HepG2 (cell line): ENCODE data around the gene POC1B. TPM values are rescaled to one million over a fixed set of nuclear protein-coding genes. Genes with fewer than 3 reads are reported as not detected.

Source experiments
- ELK4 ChIP-seq: sonication (generic); formaldehyde crosslinking; IDR thresholded peaks from 2 replicates; pipeline ENCODE4 v1.9.0; 2021; ENCODE audit warnings: missing genetic modification reagents, borderline replicate concordance
- FOXC1 ChIP-seq: sonication (generic); formaldehyde crosslinking; IDR thresholded peaks from 2 replicates; pipeline ENCODE4 v1.8.0; 2022; ENCODE audit warnings: mild to moderate bottlenecking, missing genetic modification reagents, borderline replicate concordance
- FOXM1 ChIP-seq: sonication (generic); formaldehyde crosslinking; IDR thresholded peaks from 2 replicates; pipeline ENCODE4 v1.5.0; 2020; ENCODE audit warnings: missing genetic modification reagents
- HNF1A ChIP-seq, 2 experiments: sonication (generic) in 1 of 2; formaldehyde crosslinking in 1 of 2; IDR thresholded peaks; 2 replicates each; pipeline versions ENCODE4 v1.4.0 to v1.6.1; 2016 to 2020; ENCODE audit warnings: borderline replicate concordance in 1 of 2, low read depth in 1 of 2, mild to moderate bottlenecking in 1 of 2, missing genetic modification reagents in 1 of 2
- MED8 ChIP-seq: sonication (generic); formaldehyde crosslinking; IDR thresholded peaks from 2 replicates; pipeline ENCODE4 v1.8.1; 2023; ENCODE audit warnings: mild to moderate bottlenecking, missing genetic modification reagents; ENCODE audit not compliant: insufficient replicate concordance
- SRSF4 ChIP-seq: fragments of 200-400 bp; formaldehyde crosslinking; IDR thresholded peaks from one replicate; pipeline ENCODE4 v1.6.1; 2018; ENCODE audit warnings: mild to moderate bottlenecking, low read depth, low read length, moderate library complexity; ENCODE audit not compliant: poor library complexity, severe bottlenecking
- SRSF9 ChIP-seq: fragments of 200-400 bp; formaldehyde crosslinking; IDR thresholded peaks from 2 replicates; pipeline ENCODE4 v1.6.1; 2018; ENCODE audit warnings: borderline replicate concordance, mild to moderate bottlenecking, low read depth, low read length; ENCODE audit not compliant: insufficient read depth, poor library complexity, severe bottlenecking
- TRIM24 ChIP-seq: sonication (generic); formaldehyde crosslinking; IDR thresholded peaks from 2 replicates; pipeline ENCODE4 v1.8.0; 2022; ENCODE audit warnings: mild to moderate bottlenecking, missing genetic modification reagents
- ZBTB39 ChIP-seq: sonication (generic); formaldehyde crosslinking; IDR thresholded peaks from 2 replicates; pipeline ENCODE4 v1.5.0; 2020; ENCODE audit warnings: missing genetic modification reagents
- ZNF292 ChIP-seq: sonication (generic); formaldehyde crosslinking; IDR thresholded peaks from 2 replicates; pipeline ENCODE4 v1.8.1; 2022; ENCODE audit warnings: mild to moderate bottlenecking, low read depth, missing genetic modification reagents, borderline replicate concordance
- ZNF484 ChIP-seq: sonication (generic); formaldehyde crosslinking; IDR thresholded peaks from 2 replicates; pipeline ENCODE4 v1.5.1; 2020; ENCODE audit warnings: mild to moderate bottlenecking, low read depth, missing genetic modification reagents, borderline replicate concordance
- ZNF609 ChIP-seq: sonication (generic); formaldehyde crosslinking; IDR thresholded peaks from 2 replicates; pipeline ENCODE4 v1.4.0; 2020; ENCODE audit warnings: mild to moderate bottlenecking, missing genetic modification reagents, borderline replicate concordance
- ZNF747 ChIP-seq: sonication (generic); formaldehyde crosslinking; IDR thresholded peaks from 2 replicates; pipeline ENCODE4 v1.8.1; 2023; ENCODE audit warnings: missing genetic modification reagents, mild to moderate bottlenecking, borderline replicate concordance
- polyA plus RNA-seq, 8 experiments: library from polyadenylated mRNA; depleted of rRNA in 3 of 8; stranded (reverse) in 7 of 8; unstranded in 1 of 8; fragments of >200 nt; fragmentation: Illumina TruSeq in 4 of 8; extraction: Trizol in 4 of 8; gene quantifications; 2 replicates each; pipeline versions ENCODE4 v1.2.1 to v1.2.3, GENCODE V29; 2011 to 2016; ENCODE audit warnings: low read depth in 4 of 8, missing spikeins in 1 of 8, mixed read lengths in 1 of 8; ENCODE audit not compliant: insufficient read depth in 1 of 8
- total RNA-seq, 5 experiments: library from RNA; depleted of rRNA; stranded (reverse); fragments of >200 nt; fragmentation: Illumina TruSeq; extraction: Trizol; gene quantifications; 2 replicates each; pipeline ENCODE4 v1.2.3, GENCODE V29; 2016; ENCODE audit warnings: low read depth in 1 of 5

Gene POC1B
- total and polyA plus RNA-seq, 2 of the 13 experiments (the other 11 are each of a cell fraction or from before 2014, with no cell fraction given) = 9.3 to 11.0 TPM

- no peak for TF ChIP-seq ZBTB39 (CRISPR knock-in tag)
- TF ChIP-seq ELK4 (CRISPR knock-in tag) = no peak
- no peak for TF ChIP-seq ZNF484 (CRISPR knock-in tag)
- peak; percentile 80 for TF ChIP-seq FOXC1 (CRISPR knock-in tag)
- 0 out of 2 replicates have a peak, but pooled peaks have one; percentile 32 for TF ChIP-seq TRIM24 (CRISPR knock-in tag)
- no peak for TF ChIP-seq HNF1A (IDR thresholded peaks at IDR 0.05; ENCODE audit: low read depth)
- peak; percentile 73; the same call in 1 of the 2 replicates for TF ChIP-seq HNF1A (CRISPR knock-in tag; IDR thresholded peaks at IDR 0.05; ENCODE audit: borderline replicate concordance)
- TF ChIP-seq ZNF609 (CRISPR knock-in tag) = peak; percentile 54; the same call in 1 of the 2 replicates
- TF ChIP-seq SRSF4 = no peak
- peak; percentile 63; the same call in 1 of the 2 replicates for TF ChIP-seq ZNF292 (CRISPR knock-in tag)
- no peak for TF ChIP-seq SRSF9
- no peak for TF ChIP-seq MED8
- no peak for TF ChIP-seq FOXM1 (CRISPR knock-in tag)
- no peak for TF ChIP-seq ZNF747 (CRISPR knock-in tag)
Observed at GRCh38 chr12:89525824-89526770, at the start of gene POC1B (continued).
